ENCODE measurements around the gene GPD1.
"Not testable (repeated sequence)": the region's sequence is repeated elsewhere in the genome, so short reads cannot be mapped to it uniquely, and the experiment has no call there.

GPD1 gene

DNA sequence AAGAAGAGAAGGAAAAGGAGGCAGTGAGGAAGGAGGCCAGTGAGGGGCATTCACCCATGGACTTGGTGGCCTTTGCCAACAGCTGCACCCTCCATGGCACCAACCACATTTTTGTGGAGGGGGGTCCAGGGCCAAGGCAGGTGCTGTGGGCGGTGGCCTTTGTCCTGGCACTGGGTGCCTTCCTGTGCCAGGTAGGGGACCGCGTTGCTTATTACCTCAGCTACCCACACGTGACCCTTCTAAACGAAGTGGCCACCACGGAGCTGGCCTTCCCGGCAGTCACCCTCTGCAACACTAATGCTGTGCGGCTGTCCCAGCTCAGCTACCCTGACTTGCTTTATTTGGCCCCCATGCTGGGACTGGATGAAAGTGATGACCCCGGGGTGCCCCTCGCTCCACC lies 30.1 kb upstream of the GPD1 start:
- peaks cover 0 to 2% of the 10 kb centered on the region in 2 donors for H3K27me3 ChIP-seq (ENCODE audit: control insufficient read depth in 2 of 2, insufficient read depth in 2 of 2, low read length in 2 of 2)
- H3K27ac ChIP-seq (ENCODE audit: low read depth in 2 of 2, low read length in 2 of 2), result no peak overlapping the region
- H3K9me3 ChIP-seq (ENCODE audit: control insufficient read depth in 2 of 2, low read length in 2 of 2), result no peaks in the 10 kb centered on the region
- no peak overlapping the region for H3K9ac ChIP-seq (ENCODE audit: low read depth in 1 of 2, low read length in 2 of 2)
- no peak overlapping the region for H3K4me3 ChIP-seq (ENCODE audit: low read length in 2 of 2)
- H3K4me1 ChIP-seq (ENCODE audit: control insufficient read depth in 2 of 2, insufficient read depth in 2 of 2, low read length in 2 of 2), result peaks cover 10 to 16% of the 10 kb centered on the region in 2 donors
- H3K36me3 ChIP-seq (ENCODE audit: control insufficient read depth in 2 of 2, insufficient read depth in 2 of 2, low read length in 2 of 2), result no peaks in the 10 kb centered on the region

DNA sequence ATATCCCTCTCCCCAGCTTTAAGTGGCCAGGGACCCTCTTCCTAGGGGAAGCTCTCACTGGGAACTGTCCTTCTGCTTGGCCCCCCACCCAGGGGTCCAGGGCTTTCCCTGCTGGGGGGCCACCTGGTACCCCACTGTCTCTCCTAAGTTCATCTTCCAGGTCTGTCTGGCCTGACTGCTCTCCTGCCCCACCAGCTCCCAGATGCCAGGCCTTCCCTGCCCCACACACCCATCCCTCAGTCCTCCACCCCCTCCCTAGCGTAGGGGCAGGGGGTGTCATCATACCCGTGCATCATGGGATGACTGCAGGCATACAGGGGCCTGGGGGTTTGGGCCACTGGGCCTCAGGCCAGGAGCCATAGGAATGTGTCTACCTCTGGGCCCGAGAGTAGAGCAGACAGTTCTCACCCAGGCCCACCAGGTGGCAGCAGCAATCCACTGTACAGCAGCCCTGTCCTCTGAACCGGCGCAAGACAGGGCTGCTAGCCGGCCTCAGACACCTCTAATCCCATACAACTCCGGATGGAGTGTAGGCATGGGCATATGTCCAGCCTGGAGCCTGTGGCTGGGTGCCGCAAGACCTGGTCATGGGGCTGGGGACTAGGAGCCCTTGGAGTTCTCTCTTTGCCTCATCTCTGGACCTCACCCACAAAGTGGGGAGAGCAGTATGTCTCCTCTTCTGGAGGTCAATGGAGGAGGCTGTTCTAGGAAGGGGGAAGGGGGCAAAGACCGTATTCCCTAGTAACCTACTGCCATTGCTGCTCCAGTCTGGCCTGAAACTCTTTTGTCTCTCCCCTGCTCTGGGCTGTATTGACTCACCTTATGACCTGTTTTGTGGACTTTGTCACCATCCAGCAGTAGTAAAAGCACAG lies 28.6 kb upstream of the GPD1 start:
- Histone ChIP-seq H3K4me1 (ENCODE audit: control insufficient read depth in 2 of 2, insufficient read depth in 2 of 2, low read length in 2 of 2) (peaks cover 9 to 14% of the 10 kb centered on the region in 2 donors), H3K9ac (ENCODE audit: low read depth in 1 of 2, low read length in 2 of 2) (peak overlapping the region; percentile 1 to 9), H3K4me3 (ENCODE audit: low read length in 2 of 2) (peak overlapping the region; percentile 7 to 23), H3K27ac (ENCODE audit: low read depth in 2 of 2, low read length in 2 of 2) (no peak overlapping the region), H3K36me3 (ENCODE audit: control insufficient read depth in 2 of 2, insufficient read depth in 2 of 2, low read length in 2 of 2) (no peaks in the 10 kb centered on the region), H3K9me3 (ENCODE audit: control insufficient read depth in 2 of 2, low read length in 2 of 2) (no peaks in the 10 kb centered on the region), H3K27me3 (ENCODE audit: control insufficient read depth in 2 of 2, insufficient read depth in 2 of 2, low read length in 2 of 2) (peaks cover 0 to 2% of the 10 kb centered on the region in 2 donors)

DNA sequence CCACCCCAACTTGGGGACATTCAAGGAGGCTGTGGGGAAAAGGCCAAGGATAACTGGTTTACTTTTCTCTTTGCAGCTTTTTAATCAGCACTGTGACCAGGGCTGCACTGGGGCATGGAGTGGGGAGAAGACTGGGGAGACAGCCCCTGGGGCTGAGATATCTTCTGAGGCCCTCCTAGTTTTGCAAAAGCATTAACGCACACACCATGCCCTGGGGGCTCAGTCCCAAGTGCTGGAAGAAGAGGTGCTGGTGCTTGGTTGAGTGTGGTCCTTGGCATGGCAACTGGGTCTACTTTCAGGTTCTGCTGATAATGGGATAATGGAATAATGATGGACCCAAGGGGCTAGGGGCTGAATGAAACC lies 28.0 kb upstream of the GPD1 start:
- Histone ChIP-seq H3K27ac (ENCODE audit: low read depth in 2 of 2, low read length in 2 of 2) (no peak overlapping the region), H3K4me3 (ENCODE audit: low read length in 2 of 2) (peak overlapping the region in 1 of 2 donors; percentile 23), H3K4me1 (ENCODE audit: control insufficient read depth in 2 of 2, insufficient read depth in 2 of 2, low read length in 2 of 2) (peaks cover 4 to 8% of the 10 kb centered on the region in 2 donors), H3K36me3 (ENCODE audit: control insufficient read depth in 2 of 2, insufficient read depth in 2 of 2, low read length in 2 of 2) (no peaks in the 10 kb centered on the region), H3K27me3 (ENCODE audit: control insufficient read depth in 2 of 2, insufficient read depth in 2 of 2, low read length in 2 of 2) (no peaks in the 10 kb centered on the region), H3K9me3 (ENCODE audit: control insufficient read depth in 2 of 2, low read length in 2 of 2) (no peaks in the 10 kb centered on the region), H3K9ac (ENCODE audit: low read depth in 1 of 2, low read length in 2 of 2) (no peak overlapping the region)

DNA sequence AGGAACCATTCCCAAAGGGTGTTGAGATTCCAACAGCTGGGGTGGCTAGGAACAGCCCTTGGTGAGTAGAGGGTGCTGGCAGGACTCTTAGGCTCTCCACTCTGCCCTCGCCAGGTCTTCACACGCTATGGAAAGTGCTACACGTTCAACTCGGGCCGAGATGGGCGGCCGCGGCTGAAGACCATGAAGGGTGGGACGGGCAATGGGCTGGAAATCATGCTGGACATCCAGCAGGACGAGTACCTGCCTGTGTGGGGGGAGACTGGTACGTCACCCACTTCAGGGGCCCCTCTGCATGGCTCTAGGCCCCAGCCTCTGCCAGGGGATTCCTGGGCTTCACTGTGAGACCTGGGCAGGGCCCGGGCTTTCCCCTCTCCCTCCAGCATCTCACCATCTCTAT lies 26.7 kb upstream of the GPD1 start:
- Histone ChIP-seq H3K27ac (ENCODE audit: low read depth in 2 of 2, low read length in 2 of 2) (no peak overlapping the region), H3K36me3 (ENCODE audit: control insufficient read depth in 2 of 2, insufficient read depth in 2 of 2, low read length in 2 of 2) (no peaks in the 10 kb centered on the region)

DNA sequence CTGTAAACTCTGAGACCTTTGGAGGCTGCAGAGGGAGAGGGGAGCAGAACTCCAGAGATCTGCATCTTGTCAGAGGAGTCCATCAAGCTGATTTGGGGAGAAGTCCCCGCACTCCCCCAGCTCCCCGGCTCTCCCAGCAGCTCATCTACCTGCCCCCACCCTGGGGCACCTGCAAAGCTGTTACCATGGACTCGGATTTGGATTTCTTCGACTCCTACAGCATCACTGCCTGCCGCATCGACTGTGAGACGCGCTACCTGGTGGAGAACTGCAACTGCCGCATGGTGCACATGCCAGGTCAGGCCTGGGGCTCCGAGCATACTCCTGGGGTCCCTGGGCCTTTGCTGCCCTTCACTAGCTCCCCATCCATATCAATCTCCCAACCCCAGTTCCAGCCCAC lies 25.5 kb upstream of the GPD1 start:
- Histone ChIP-seq H3K27ac (ENCODE audit: low read depth in 2 of 2, low read length in 2 of 2) (no peak overlapping the region), H3K9ac (ENCODE audit: low read depth in 1 of 2, low read length in 2 of 2) (no peak overlapping the region), H3K36me3 (ENCODE audit: control insufficient read depth in 2 of 2, insufficient read depth in 2 of 2, low read length in 2 of 2) (no peaks in the 10 kb centered on the region), H3K9me3 (ENCODE audit: control insufficient read depth in 2 of 2, low read length in 2 of 2) (no peaks in the 10 kb centered on the region), H3K27me3 (ENCODE audit: control insufficient read depth in 2 of 2, insufficient read depth in 2 of 2, low read length in 2 of 2) (no peaks in the 10 kb centered on the region), H3K4me1 (ENCODE audit: control insufficient read depth in 2 of 2, insufficient read depth in 2 of 2, low read length in 2 of 2) (peaks cover 19 to 21% of the 10 kb centered on the region in 2 donors), H3K4me3 (ENCODE audit: low read length in 2 of 2) (no peak overlapping the region)

More for the DNA sequence above, 26.7 kb upstream of the GPD1 start:
- H3K9ac ChIP-seq (ENCODE audit: low read depth in 1 of 2, low read length in 2 of 2), result no peak overlapping the region
- H3K9me3 ChIP-seq (ENCODE audit: control insufficient read depth in 2 of 2, low read length in 2 of 2), result no peaks in the 10 kb centered on the region
- H3K4me1 ChIP-seq (ENCODE audit: control insufficient read depth in 2 of 2, insufficient read depth in 2 of 2, low read length in 2 of 2), result peaks cover 8 to 11% of the 10 kb centered on the region in 2 donors
- no peaks in the 10 kb centered on the region for H3K27me3 ChIP-seq (ENCODE audit: control insufficient read depth in 2 of 2, insufficient read depth in 2 of 2, low read length in 2 of 2)
- no peak overlapping the region for H3K4me3 ChIP-seq (ENCODE audit: low read length in 2 of 2)

DNA sequence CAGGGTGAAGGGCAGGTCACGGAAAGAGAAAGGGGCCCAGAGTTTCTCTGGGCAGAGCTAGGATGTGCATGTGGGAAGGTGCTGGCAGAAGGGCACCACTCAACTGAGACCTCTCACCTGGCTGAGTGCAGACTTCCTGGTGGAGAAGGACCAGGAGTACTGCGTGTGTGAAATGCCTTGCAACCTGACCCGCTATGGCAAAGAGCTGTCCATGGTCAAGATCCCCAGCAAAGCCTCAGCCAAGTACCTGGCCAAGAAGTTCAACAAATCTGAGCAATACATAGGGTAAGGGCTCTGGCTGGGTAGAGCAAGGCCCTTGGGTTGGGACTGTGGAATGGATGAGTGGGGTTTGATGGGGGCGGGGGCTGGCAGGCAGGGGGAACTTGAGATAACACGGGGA lies 24.0 kb upstream of the GPD1 start:
- H3K27me3 ChIP-seq (ENCODE audit: control insufficient read depth in 2 of 2, insufficient read depth in 2 of 2, low read length in 2 of 2), result no peaks in the 10 kb centered on the region
- H3K4me1 ChIP-seq (ENCODE audit: control insufficient read depth in 2 of 2, insufficient read depth in 2 of 2, low read length in 2 of 2), result peaks cover 24 to 27% of the 10 kb centered on the region in 2 donors
- no peaks in the 10 kb centered on the region for H3K36me3 ChIP-seq (ENCODE audit: control insufficient read depth in 2 of 2, insufficient read depth in 2 of 2, low read length in 2 of 2)
- H3K27ac ChIP-seq (ENCODE audit: low read depth in 2 of 2, low read length in 2 of 2), result no peak overlapping the region
- H3K9ac ChIP-seq (ENCODE audit: low read depth in 1 of 2, low read length in 2 of 2), result no peak overlapping the region
- H3K9me3 ChIP-seq (ENCODE audit: control insufficient read depth in 2 of 2, low read length in 2 of 2), result no peaks in the 10 kb centered on the region
- no peak overlapping the region for H3K4me3 ChIP-seq (ENCODE audit: low read length in 2 of 2)

DNA sequence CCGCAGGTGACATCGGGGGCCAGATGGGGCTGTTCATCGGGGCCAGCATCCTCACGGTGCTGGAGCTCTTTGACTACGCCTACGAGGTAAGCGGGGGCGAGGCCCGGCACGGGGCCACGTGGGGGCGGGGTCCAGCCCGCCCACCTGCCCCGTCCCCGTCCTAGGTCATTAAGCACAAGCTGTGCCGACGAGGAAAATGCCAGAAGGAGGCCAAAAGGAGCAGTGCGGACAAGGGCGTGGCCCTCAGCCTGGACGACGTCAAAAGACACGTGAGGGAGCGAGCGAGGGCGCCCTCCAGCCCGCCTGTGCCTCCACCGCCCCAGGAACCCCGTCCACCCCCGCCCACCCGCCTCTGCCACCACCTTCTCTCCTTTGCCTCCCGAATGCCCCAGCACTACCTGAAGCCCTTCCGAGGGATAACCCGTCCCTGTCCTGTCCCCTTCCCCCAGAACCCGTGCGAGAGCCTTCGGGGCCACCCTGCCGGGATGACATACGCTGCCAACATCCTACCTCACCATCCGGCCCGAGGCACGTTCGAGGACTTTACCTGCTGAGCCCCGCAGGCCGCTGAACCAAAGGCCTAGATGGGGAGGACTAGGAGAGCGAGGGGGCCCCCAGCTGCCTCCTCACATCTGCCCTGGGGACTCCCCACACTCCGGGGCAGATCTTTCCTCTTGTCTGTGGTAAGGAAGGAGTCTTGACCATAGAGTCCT lies 22.6 kb upstream of the GPD1 start:
- no peaks in the 10 kb centered on the region for H3K36me3 ChIP-seq (ENCODE audit: control insufficient read depth in 2 of 2, insufficient read depth in 2 of 2, low read length in 2 of 2)
- peaks cover 20 to 25% of the 10 kb centered on the region in 2 donors for H3K4me1 ChIP-seq (ENCODE audit: control insufficient read depth in 2 of 2, insufficient read depth in 2 of 2, low read length in 2 of 2)
- no peaks in the 10 kb centered on the region for H3K9me3 ChIP-seq (ENCODE audit: control insufficient read depth in 2 of 2, low read length in 2 of 2)
- no peak overlapping the region for H3K27ac ChIP-seq (ENCODE audit: low read depth in 2 of 2, low read length in 2 of 2)
- H3K4me3 ChIP-seq (ENCODE audit: low read length in 2 of 2), result no peak overlapping the region
- no peak overlapping the region for H3K9ac ChIP-seq (ENCODE audit: low read depth in 1 of 2, low read length in 2 of 2)
- H3K27me3 ChIP-seq (ENCODE audit: control insufficient read depth in 2 of 2, insufficient read depth in 2 of 2, low read length in 2 of 2), result no peaks in the 10 kb centered on the region

DNA sequence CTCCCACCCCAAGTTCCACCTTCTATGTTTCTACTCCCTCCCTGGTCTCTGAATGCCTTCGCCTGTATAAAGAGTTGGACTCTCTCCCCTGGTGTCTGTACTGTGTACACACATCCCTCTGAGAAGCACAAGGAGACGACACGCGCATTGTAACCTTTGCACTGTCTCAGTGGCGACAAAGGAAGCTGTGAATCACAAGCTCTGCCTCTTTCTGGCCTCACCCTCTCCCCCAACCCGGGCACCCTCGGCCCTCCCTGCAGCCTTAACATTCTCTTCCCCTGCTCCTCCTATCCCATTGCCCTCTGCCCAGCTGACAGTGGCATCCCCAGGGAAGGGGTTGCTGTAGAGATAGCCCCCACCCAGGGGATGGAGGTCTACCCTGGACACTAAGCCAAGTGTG lies 21.2 kb upstream of the GPD1 start:
- H3K27me3 ChIP-seq (ENCODE audit: control insufficient read depth in 2 of 2, insufficient read depth in 2 of 2, low read length in 2 of 2), result no peaks in the 10 kb centered on the region
- peak overlapping the region in 1 of 2 donors; percentile 20 for H3K4me3 ChIP-seq (ENCODE audit: low read length in 2 of 2)
- peaks cover 20 to 25% of the 10 kb centered on the region in 2 donors for H3K4me1 ChIP-seq (ENCODE audit: control insufficient read depth in 2 of 2, insufficient read depth in 2 of 2, low read length in 2 of 2)
- no peaks in the 10 kb centered on the region for H3K9me3 ChIP-seq (ENCODE audit: control insufficient read depth in 2 of 2, low read length in 2 of 2)
- H3K36me3 ChIP-seq (ENCODE audit: control insufficient read depth in 2 of 2, insufficient read depth in 2 of 2, low read length in 2 of 2), result peaks cover 3 to 11% of the 10 kb centered on the region in 2 donors
- peak overlapping the region in 1 of 2 donors; percentile 26 for H3K9ac ChIP-seq (ENCODE audit: low read depth in 1 of 2, low read length in 2 of 2)
- H3K27ac ChIP-seq (ENCODE audit: low read depth in 2 of 2, low read length in 2 of 2), result peak overlapping the region; percentile 66 to 68

DNA sequence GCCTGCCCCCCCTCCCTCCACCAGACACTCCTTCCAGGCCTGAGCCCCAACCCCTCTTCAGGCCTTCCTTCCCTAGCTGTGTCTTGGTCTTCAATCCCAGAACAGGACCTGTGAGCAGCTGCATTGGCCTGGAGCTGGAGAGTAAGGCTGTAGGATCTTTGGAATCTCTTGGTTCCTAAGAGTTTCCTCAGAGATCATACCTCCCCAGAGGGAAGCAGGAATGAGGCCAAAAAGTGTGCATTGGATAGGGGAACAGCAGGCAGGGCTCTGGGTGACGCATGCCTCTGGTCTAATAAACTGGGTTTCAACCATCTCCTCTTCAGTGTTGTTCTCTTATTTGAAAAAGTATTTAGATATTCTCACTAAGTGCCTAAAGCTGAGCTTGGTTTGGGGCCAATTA lies 20.5 kb upstream of the GPD1 start:
- no peaks in the 10 kb centered on the region for H3K27me3 ChIP-seq (ENCODE audit: control insufficient read depth in 2 of 2, insufficient read depth in 2 of 2, low read length in 2 of 2)
- H3K4me1 ChIP-seq (ENCODE audit: control insufficient read depth in 2 of 2, insufficient read depth in 2 of 2, low read length in 2 of 2), result peaks cover 20 to 25% of the 10 kb centered on the region in 2 donors
- no peak overlapping the region for H3K9ac ChIP-seq (ENCODE audit: low read depth in 1 of 2, low read length in 2 of 2)
- H3K36me3 ChIP-seq (ENCODE audit: control insufficient read depth in 2 of 2, insufficient read depth in 2 of 2, low read length in 2 of 2), result peaks cover 3 to 16% of the 10 kb centered on the region in 2 donors
- no peaks in the 10 kb centered on the region for H3K9me3 ChIP-seq (ENCODE audit: control insufficient read depth in 2 of 2, low read length in 2 of 2)
- no peak overlapping the region for H3K4me3 ChIP-seq (ENCODE audit: low read length in 2 of 2)
- peak overlapping the region; percentile 66 to 68 for H3K27ac ChIP-seq (ENCODE audit: low read depth in 2 of 2, low read length in 2 of 2)

DNA sequence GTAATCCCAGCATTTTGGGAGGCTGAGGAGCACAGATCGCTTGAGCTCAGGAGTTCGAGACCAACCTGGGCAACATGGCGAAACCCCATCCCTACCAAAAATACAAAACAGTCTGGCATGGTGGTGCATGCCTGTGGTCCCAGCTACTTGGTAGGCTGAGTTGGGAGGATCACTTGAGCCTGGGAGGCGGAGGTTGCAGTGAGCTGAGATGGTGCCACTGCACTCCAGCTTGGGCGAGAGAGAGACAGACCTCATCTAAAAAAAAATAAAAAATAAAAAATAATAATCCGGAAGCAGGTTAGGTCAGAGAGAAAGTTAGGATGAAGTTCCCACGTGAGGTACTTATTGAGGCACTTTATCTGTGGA lies 19.4 kb upstream of the GPD1 start:
- H3K27ac ChIP-seq (ENCODE audit: low read depth in 2 of 2, low read length in 2 of 2), result peak overlapping the region; percentile 78 to 86
- H3K9me3 ChIP-seq (ENCODE audit: control insufficient read depth in 2 of 2, low read length in 2 of 2); H3K27me3 ChIP-seq (ENCODE audit: control insufficient read depth in 2 of 2, insufficient read depth in 2 of 2, low read length in 2 of 2): not testable (repeated sequence)
- H3K9ac ChIP-seq (ENCODE audit: low read depth in 1 of 2, low read length in 2 of 2), result peak overlapping the region; percentile 68 to 95
- H3K4me3 ChIP-seq (ENCODE audit: low read length in 2 of 2), result peak overlapping the region; percentile 65 to 97
- peaks cover 20 to 25% of the 10 kb centered on the region in 2 donors for H3K4me1 ChIP-seq (ENCODE audit: control insufficient read depth in 2 of 2, insufficient read depth in 2 of 2, low read length in 2 of 2)
- peaks cover 14 to 24% of the 10 kb centered on the region in 2 donors for H3K36me3 ChIP-seq (ENCODE audit: control insufficient read depth in 2 of 2, insufficient read depth in 2 of 2, low read length in 2 of 2)
